Measurements from ENCODE around the gene GRIP2.

Gene GRIP2

DNA sequence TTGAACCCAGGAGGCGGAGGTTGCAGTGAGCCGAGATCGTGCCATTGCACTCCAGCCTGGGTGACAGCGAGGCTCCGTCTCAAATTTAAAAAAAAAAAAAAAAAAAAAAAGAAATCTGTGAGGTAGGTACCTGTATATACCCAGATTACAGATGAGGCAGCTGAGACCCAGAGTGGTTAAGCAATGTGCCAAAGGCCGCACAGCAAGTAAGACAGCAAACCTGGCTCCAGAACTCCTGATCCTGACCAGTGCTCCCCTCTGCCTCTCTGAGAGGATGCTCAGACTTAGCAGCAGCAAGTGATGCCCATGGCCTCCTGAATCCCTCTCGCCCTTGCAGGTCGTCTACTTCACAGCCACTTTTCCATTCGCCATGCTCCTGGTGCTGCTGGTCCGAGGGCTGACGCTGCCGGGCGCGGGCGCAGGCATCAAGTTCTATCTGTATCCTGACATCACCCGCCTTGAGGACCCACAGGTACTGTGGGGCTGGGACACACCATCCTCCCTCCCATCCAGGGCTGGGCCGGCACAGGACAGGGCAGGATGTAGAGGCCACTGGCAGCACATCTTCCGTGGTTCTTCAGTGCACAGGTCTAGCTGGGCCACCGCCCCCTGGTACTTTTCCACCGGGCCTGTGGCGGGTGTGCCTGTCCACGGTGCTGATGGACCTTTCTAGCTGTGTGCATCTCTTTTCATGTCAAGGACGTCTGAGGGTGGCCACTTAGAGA, 73.8 kb downstream of the GRIP2 start:
- H3K9me3 ChIP-seq (ENCODE audit: control insufficient read depth, insufficient read depth, low read depth, low read length): no peaks in the 10 kb centered on the region
- peaks cover 0 to 19% of the 10 kb centered on the region in 2 experiments; a peak in 2 of 3 replicates for H3K36me3 ChIP-seq (ENCODE audit: control insufficient read depth in 2 of 2, insufficient read depth in 1 of 2, low read length in 2 of 2)
- H3K27ac ChIP-seq (ENCODE audit: extremely low read depth, low read depth, low read length): no peak overlapping the region
- TF ChIP-seq ZNF654 (tag by site-specific recombination; IDR thresholded peaks at IDR 0.05; ENCODE audit: low read depth) (no peak), ZBTB8A (tag by site-specific recombination; IDR thresholded peaks at IDR 0.05) (no peak)
- TF ChIP-seq, protein P1, sequence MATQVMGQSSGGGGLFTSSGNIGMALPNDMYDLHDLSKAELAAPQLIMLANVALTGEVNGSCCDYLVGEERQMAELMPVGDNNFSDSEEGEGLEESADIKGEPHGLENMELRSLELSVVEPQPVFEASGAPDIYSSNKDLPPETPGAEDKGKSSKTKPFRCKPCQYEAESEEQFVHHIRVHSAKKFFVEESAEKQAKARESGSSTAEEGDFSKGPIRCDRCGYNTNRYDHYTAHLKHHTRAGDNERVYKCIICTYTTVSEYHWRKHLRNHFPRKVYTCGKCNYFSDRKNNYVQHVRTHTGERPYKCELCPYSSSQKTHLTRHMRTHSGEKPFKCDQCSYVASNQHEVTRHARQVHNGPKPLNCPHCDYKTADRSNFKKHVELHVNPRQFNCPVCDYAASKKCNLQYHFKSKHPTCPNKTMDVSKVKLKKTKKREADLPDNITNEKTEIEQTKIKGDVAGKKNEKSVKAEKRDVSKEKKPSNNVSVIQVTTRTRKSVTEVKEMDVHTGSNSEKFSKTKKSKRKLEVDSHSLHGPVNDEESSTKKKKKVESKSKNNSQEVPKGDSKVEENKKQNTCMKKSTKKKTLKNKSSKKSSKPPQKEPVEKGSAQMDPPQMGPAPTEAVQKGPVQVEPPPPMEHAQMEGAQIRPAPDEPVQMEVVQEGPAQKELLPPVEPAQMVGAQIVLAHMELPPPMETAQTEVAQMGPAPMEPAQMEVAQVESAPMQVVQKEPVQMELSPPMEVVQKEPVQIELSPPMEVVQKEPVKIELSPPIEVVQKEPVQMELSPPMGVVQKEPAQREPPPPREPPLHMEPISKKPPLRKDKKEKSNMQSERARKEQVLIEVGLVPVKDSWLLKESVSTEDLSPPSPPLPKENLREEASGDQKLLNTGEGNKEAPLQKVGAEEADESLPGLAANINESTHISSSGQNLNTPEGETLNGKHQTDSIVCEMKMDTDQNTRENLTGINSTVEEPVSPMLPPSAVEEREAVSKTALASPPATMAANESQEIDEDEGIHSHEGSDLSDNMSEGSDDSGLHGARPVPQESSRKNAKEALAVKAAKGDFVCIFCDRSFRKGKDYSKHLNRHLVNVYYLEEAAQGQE (tag by site-specific recombination; IDR thresholded peaks at IDR 0.05): 0 out of 2 replicates have a peak, but pooled peaks have one; percentile 42
- ChIA-PET CTCF (interaction anchor here (0.6 to 14.4 kb wide), 11 partner anchors 9 to 809 kb away, joined by 3 to 163 read pairs (median 4); no protein-coding TSS in a partner anchor), POLR2A (no interaction called here)
- H3K4me1 ChIP-seq (ENCODE audit: control insufficient read depth, insufficient read depth, low read length): no peaks in the 10 kb centered on the region
- H3K4me3 ChIP-seq (ENCODE audit: low read depth, low read length): no peak overlapping the region

DNA sequence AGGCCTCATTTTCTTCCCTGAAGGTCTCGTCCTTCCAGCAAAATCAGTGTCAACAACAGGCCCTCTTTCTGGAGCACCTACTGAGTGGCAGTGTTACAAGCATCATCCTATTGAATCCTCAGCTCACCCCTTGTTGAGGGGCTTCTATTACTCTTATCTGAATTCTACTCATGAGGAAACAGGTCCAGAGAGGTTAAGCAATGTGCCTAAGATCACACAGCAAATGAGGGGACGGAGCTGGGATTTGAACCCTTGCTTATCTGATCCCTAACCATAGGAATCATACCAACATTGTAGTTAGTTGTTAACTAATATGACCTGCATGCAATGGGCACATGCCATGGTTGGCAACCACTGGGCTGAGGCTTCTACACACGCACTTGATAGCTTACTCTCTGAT, 74.7 kb downstream of the GRIP2 start:
- CTCF ChIA-PET: interaction anchor here (1.0 to 14.4 kb wide), 3 partner anchors 44 to 262 kb away, joined by 4 to 163 read pairs (median 7); no protein-coding TSS in a partner anchor
- POLR2A ChIA-PET: no interaction called here
- peaks cover 0 to 29% of the 10 kb centered on the region in 2 experiments; a peak in 2 of 3 replicates for H3K36me3 ChIP-seq (ENCODE audit: control insufficient read depth in 2 of 2, insufficient read depth in 1 of 2, low read length in 2 of 2)

DNA sequence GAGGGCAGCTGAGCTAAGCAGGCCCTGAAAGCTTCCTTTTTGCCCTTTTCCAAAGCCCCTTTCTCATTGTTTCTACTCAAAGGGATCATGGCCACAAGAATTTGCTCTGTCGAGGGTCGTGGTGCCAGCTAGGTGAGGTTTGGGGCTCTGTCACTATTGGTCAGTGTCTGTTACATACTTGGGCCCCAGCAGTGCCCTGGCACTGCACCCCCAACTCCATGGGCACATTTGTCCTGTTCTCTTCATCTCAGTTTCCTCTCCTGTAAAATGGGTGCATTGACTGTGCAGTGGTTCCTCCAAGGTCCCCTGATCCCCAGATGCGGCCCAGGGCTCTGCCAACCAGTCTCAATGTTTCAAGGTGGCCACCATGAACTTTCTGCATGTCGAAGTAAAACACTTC, 75.6 kb downstream of the GRIP2 start:
- Histone ChIP-seq H3K4me1 (ENCODE audit: control insufficient read depth, insufficient read depth, low read length) (no peaks in the 10 kb centered on the region), H3K27ac (ENCODE audit: extremely low read depth, low read depth, low read length) (no peak overlapping the region), H3K4me3 (ENCODE audit: low read depth, low read length) (no peak overlapping the region), H3K36me3 (ENCODE audit: control insufficient read depth in 2 of 2, insufficient read depth in 1 of 2, low read length in 2 of 2) (peaks cover 0 to 35% of the 10 kb centered on the region in 2 experiments; a peak in 2 of 3 replicates), H3K9me3 (ENCODE audit: control insufficient read depth, insufficient read depth, low read depth, low read length) (no peaks in the 10 kb centered on the region)
- TF ChIP-seq IKZF3 (tag by site-specific recombination; IDR thresholded peaks at IDR 0.05): no peak
- no peak for TF ChIP-seq ZNF664 (tag by site-specific recombination; IDR thresholded peaks at IDR 0.05)
- TF ChIP-seq ZNF423 (tag by site-specific recombination; IDR thresholded peaks at IDR 0.05): no peak
- no peak for TF ChIP-seq ZSCAN23 (tag by site-specific recombination; IDR thresholded peaks at IDR 0.05)
- no peak for TF ChIP-seq SCRT2 (tag by site-specific recombination; IDR thresholded peaks at IDR 0.05)
- TF ChIP-seq, protein P2, sequence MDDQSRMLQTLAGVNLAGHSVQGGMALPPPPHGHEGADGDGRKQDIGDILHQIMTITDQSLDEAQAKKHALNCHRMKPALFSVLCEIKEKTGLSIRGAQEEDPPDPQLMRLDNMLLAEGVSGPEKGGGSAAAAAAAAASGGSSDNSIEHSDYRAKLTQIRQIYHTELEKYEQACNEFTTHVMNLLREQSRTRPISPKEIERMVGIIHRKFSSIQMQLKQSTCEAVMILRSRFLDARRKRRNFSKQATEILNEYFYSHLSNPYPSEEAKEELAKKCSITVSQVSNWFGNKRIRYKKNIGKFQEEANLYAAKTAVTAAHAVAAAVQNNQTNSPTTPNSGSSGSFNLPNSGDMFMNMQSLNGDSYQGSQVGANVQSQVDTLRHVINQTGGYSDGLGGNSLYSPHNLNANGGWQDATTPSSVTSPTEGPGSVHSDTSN (CRISPR knock-in tag; IDR thresholded peaks at IDR 0.05): no peak
- no peak for TF ChIP-seq GLI4 (tag by site-specific recombination; IDR thresholded peaks at IDR 0.05)
- TF ChIP-seq RBAK (tag by site-specific recombination; IDR thresholded peaks at IDR 0.05): no peak
- TF ChIP-seq, protein P3, sequence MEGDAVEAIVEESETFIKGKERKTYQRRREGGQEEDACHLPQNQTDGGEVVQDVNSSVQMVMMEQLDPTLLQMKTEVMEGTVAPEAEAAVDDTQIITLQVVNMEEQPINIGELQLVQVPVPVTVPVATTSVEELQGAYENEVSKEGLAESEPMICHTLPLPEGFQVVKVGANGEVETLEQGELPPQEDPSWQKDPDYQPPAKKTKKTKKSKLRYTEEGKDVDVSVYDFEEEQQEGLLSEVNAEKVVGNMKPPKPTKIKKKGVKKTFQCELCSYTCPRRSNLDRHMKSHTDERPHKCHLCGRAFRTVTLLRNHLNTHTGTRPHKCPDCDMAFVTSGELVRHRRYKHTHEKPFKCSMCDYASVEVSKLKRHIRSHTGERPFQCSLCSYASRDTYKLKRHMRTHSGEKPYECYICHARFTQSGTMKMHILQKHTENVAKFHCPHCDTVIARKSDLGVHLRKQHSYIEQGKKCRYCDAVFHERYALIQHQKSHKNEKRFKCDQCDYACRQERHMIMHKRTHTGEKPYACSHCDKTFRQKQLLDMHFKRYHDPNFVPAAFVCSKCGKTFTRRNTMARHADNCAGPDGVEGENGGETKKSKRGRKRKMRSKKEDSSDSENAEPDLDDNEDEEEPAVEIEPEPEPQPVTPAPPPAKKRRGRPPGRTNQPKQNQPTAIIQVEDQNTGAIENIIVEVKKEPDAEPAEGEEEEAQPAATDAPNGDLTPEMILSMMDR (tag by site-specific recombination; IDR thresholded peaks at IDR 0.05): no peak
- TF ChIP-seq ZNF2 (tag by site-specific recombination; IDR thresholded peaks at IDR 0.05): no peak
- ChIA-PET POLR2A (no interaction called here), CTCF (interaction anchor here (1.1 to 14.4 kb wide), 2 partner anchors 8 to 205 kb away, joined by 4 to 163 read pairs; no protein-coding TSS in a partner anchor)

More for the DNA sequence above, 74.7 kb downstream of the GRIP2 start:
- Histone ChIP-seq H3K4me3 (ENCODE audit: low read depth, low read length) (no peak overlapping the region), H3K9me3 (ENCODE audit: control insufficient read depth, insufficient read depth, low read depth, low read length) (no peaks in the 10 kb centered on the region), H3K4me1 (ENCODE audit: control insufficient read depth, insufficient read depth, low read length) (no peaks in the 10 kb centered on the region), H3K27ac (ENCODE audit: extremely low read depth, low read depth, low read length) (no peak overlapping the region)
- TF ChIP-seq ZNF391 (tag by site-specific recombination; IDR thresholded peaks at IDR 0.05; ENCODE audit: borderline replicate concordance, low read depth) (no peak), ZNF768 (tag by site-specific recombination; IDR thresholded peaks at IDR 0.05) (peak; percentile 84)
